Thyroid gland (tissue), 4 donors: ENCODE data around the gene RHBDL1.

Source experiments
- POLR2A ChIP-seq, 2 donors: fragments of 450-650 bp; IDR thresholded peaks; one replicate each; pipeline ENCODE4 v1.6.1; 2017; ENCODE audit warnings: antibody characterized with exemption in 2 of 2, mild to moderate bottlenecking in 2 of 2, moderate library complexity in 1 of 2
- TF ChIP-seq, protein P1 (sequence below), 6 experiments: fragments of 200-600 bp in 3 of 6; fragments of 450-650 bp in 3 of 6; sonication (generic) in 3 of 6; IDR thresholded peaks; one replicate each; pipeline ENCODE4 v1.5.1; 2016 to 2019; ENCODE audit warnings: antibody characterized with exemption in 6 of 6, mild to moderate bottlenecking in 2 of 6, inconsistent platforms in 1 of 6, moderate library complexity in 1 of 6

DNA sequence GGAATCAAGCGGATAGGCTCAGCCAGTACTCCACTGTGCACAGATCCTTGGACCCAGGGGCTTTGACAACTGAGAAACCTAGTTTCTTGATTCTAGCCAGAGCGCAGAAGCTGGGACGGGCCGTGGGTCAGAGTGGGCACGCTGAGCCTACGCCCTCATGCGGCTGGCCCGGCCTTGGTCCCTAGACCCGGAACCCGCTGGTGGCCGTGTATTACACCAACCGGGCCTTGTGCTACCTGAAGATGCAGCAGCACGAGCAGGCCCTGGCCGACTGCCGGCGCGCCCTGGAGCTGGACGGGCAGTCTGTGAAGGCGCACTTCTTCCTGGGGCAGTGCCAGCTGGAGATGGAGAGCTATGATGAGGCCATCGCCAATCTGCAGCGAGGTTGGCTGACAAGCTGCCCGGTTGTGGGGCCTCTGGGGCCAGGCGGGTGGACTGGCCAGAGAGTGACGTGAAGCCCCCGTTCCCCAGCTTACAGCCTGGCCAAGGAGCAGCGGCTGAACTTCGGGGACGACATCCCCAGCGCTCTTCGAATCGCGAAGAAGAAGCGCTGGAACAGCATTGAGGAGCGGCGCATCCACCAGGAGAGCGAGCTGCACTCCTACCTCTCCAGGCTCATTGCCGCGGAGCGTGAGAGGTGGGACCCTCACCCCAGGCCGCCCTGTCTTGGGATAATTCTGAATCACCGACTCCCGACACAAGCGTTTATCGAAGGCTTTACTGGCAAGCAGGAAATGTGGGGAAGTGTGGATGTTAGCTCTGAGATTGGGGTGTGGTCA lies 5.7 kb downstream of the RHBDL1 start:
- TF ChIP-seq POLR2A (IDR thresholded peaks at IDR 0.05) = no peak
- TF ChIP-seq, protein P1, sequence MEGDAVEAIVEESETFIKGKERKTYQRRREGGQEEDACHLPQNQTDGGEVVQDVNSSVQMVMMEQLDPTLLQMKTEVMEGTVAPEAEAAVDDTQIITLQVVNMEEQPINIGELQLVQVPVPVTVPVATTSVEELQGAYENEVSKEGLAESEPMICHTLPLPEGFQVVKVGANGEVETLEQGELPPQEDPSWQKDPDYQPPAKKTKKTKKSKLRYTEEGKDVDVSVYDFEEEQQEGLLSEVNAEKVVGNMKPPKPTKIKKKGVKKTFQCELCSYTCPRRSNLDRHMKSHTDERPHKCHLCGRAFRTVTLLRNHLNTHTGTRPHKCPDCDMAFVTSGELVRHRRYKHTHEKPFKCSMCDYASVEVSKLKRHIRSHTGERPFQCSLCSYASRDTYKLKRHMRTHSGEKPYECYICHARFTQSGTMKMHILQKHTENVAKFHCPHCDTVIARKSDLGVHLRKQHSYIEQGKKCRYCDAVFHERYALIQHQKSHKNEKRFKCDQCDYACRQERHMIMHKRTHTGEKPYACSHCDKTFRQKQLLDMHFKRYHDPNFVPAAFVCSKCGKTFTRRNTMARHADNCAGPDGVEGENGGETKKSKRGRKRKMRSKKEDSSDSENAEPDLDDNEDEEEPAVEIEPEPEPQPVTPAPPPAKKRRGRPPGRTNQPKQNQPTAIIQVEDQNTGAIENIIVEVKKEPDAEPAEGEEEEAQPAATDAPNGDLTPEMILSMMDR (IDR thresholded peaks at IDR 0.05) = no peak
